Measurements from ENCODE around the gene MRTFA.

DNA sequence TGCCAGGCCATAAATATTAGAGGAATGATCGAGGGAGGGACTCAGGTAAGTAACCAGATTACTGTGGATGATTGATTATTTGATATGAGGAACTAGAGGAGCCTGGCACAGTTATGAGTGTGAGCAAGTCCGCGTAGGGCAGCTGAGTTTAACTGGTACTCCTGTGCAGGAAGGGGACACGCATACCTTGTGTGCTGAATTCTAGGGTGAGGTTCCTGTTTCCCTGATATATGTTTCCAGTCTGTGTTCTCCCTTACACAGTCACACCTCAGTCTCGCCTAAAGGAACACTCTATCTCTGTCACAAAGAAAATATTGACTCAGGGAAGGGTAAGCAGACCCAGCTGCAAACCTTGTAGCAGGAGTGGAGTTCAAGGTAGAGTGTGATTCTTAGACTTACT is 248.8 kb downstream of the MRTFA start:
- TF ChIP-seq, protein P1, sequence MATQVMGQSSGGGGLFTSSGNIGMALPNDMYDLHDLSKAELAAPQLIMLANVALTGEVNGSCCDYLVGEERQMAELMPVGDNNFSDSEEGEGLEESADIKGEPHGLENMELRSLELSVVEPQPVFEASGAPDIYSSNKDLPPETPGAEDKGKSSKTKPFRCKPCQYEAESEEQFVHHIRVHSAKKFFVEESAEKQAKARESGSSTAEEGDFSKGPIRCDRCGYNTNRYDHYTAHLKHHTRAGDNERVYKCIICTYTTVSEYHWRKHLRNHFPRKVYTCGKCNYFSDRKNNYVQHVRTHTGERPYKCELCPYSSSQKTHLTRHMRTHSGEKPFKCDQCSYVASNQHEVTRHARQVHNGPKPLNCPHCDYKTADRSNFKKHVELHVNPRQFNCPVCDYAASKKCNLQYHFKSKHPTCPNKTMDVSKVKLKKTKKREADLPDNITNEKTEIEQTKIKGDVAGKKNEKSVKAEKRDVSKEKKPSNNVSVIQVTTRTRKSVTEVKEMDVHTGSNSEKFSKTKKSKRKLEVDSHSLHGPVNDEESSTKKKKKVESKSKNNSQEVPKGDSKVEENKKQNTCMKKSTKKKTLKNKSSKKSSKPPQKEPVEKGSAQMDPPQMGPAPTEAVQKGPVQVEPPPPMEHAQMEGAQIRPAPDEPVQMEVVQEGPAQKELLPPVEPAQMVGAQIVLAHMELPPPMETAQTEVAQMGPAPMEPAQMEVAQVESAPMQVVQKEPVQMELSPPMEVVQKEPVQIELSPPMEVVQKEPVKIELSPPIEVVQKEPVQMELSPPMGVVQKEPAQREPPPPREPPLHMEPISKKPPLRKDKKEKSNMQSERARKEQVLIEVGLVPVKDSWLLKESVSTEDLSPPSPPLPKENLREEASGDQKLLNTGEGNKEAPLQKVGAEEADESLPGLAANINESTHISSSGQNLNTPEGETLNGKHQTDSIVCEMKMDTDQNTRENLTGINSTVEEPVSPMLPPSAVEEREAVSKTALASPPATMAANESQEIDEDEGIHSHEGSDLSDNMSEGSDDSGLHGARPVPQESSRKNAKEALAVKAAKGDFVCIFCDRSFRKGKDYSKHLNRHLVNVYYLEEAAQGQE (IDR thresholded peaks at IDR 0.05; ENCODE audit: borderline replicate concordance): no peak
- TF ChIP-seq, protein P1 (CRISPR knock-in tag; IDR thresholded peaks at IDR 0.05; ENCODE audit: low read depth): no peak
- TF ChIP-seq, protein P2, sequence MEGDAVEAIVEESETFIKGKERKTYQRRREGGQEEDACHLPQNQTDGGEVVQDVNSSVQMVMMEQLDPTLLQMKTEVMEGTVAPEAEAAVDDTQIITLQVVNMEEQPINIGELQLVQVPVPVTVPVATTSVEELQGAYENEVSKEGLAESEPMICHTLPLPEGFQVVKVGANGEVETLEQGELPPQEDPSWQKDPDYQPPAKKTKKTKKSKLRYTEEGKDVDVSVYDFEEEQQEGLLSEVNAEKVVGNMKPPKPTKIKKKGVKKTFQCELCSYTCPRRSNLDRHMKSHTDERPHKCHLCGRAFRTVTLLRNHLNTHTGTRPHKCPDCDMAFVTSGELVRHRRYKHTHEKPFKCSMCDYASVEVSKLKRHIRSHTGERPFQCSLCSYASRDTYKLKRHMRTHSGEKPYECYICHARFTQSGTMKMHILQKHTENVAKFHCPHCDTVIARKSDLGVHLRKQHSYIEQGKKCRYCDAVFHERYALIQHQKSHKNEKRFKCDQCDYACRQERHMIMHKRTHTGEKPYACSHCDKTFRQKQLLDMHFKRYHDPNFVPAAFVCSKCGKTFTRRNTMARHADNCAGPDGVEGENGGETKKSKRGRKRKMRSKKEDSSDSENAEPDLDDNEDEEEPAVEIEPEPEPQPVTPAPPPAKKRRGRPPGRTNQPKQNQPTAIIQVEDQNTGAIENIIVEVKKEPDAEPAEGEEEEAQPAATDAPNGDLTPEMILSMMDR (IDR thresholded peaks at IDR 0.05 in 2 of 3, conservative IDR thresholded peaks at IDR 0.05 in 1 of 3; ENCODE audit: insufficient read depth in 2 of 3, low read depth in 1 of 3, low read length in 3 of 3): no peak
